Body of pancreas (tissue), 4 donors: ENCODE measurements around the gene CMSS1.

Experiments
- CTCF ChIP-seq, 7 experiments: fragments of 450-650 bp in 4 of 7; fragments of 200-600 bp in 3 of 7; sonication (generic) in 3 of 7; IDR thresholded peaks; one replicate each; pipeline ENCODE4 v1.5.1; 2016 to 2019; ENCODE audit warnings: antibody characterized with exemption in 7 of 7
- POLR2A ChIP-seq, 3 donors: fragments of 450-650 bp; IDR thresholded peaks; one replicate each; pipeline ENCODE4 v1.6.1; 2016; ENCODE audit warnings: antibody characterized with exemption in 3 of 3, mild to moderate bottlenecking in 2 of 3

- TF ChIP-seq CTCF (IDR thresholded peaks at IDR 0.05), result no peak
- TF ChIP-seq POLR2A (IDR thresholded peaks at IDR 0.05), result no peak
Measured at GRCh38 chr3:100030346-100030745, 212.7 kb downstream of the CMSS1 start.
